ENCODE data around the gene TNC. TPM values are rescaled to one million over a fixed set of nuclear protein-coding genes. Genes with fewer than 3 reads are reported as not detected.

TNC gene
- total RNA-seq, 1 experiment from 2014 or later = 5.7 TPM

GRCh38 chr9:115142090-115142489 is 24.1 kb upstream of the TNC start:
- no TSS peak for BruUV-seq (replicated peaks)
- Histone ChIP-seq H3K36me3 (ENCODE audit: control insufficient read depth, insufficient read depth, low read length) (no peaks in the 10 kb centered on the region), H3K27me3 (ENCODE audit: control insufficient read depth, insufficient read depth, low read length) (no peaks in the 10 kb centered on the region), H3K9me3 (ENCODE audit: control insufficient read depth, insufficient read depth, low read depth, low read length) (no peaks in the 10 kb centered on the region), H3K4me3 (ENCODE audit: low read depth in 2 of 2, low read length in 2 of 2) (no peak overlapping the region), H3K27ac (ENCODE audit: low read length) (no peak overlapping the region), H3K4me1 (ENCODE audit: control insufficient read depth, insufficient read depth, low read length) (no peaks in the 10 kb centered on the region)
- ChIA-PET POLR2A (no interaction called here), CTCF (no interaction called here)
- no peak for TF ChIP-seq TCF7L2 (IDR thresholded peaks at IDR 0.05; ENCODE audit: low read depth, low read length)
- no peak for TF ChIP-seq CTCF (IDR thresholded peaks at IDR 0.05)
- in situ Hi-C loops (cut with HindIII; ENCODE audit: low pct_unique_long_range_greater_than_20kb, low sequenced_read_pairs) (no loop called here), intact Hi-C loops (cut with micrococcal nuclease; ENCODE audit: unreplicated experiment) (no loop called here)
- DNase-seq (ENCODE audit: low read depth, low spot score) = no peak
- no peak for ATAC-seq

GRCh38 chr9:115141612-115142011 is 23.7 kb upstream of the TNC start:
- H3K4me1 ChIP-seq (ENCODE audit: control insufficient read depth, insufficient read depth, low read length) = no peaks in the 10 kb centered on the region
- no peak overlapping the region for H3K4me3 ChIP-seq (ENCODE audit: low read depth in 2 of 2, low read length in 2 of 2)
- H3K27me3 ChIP-seq (ENCODE audit: control insufficient read depth, insufficient read depth, low read length) = no peaks in the 10 kb centered on the region
- no peaks in the 10 kb centered on the region for H3K36me3 ChIP-seq (ENCODE audit: control insufficient read depth, insufficient read depth, low read length)
- intact Hi-C loops (cut with micrococcal nuclease; ENCODE audit: unreplicated experiment) = no loop called here
- ChIA-PET POLR2A (no interaction called here), CTCF (no interaction called here)
- BruUV-seq (replicated peaks) = no TSS peak
- H3K9me3 ChIP-seq (ENCODE audit: control insufficient read depth, insufficient read depth, low read depth, low read length) = no peaks in the 10 kb centered on the region
- DNase-seq (ENCODE audit: low read depth, low spot score) = no peak
- no peak for ATAC-seq
- TF ChIP-seq TCF7L2 (IDR thresholded peaks at IDR 0.05; ENCODE audit: low read depth, low read length) (no peak), CTCF (IDR thresholded peaks at IDR 0.05) (no peak), SIN3A (IDR thresholded peaks at IDR 0.05; ENCODE audit: borderline replicate concordance, insufficient read depth, low read depth, low read length) (no peak), POLR2AphosphoS5 (IDR thresholded peaks at IDR 0.05; ENCODE audit: low read depth, low read length) (no peak), REST (IDR thresholded peaks at IDR 0.05; ENCODE audit: insufficient read depth in 1 of 2, low read depth in 2 of 2, low read length in 1 of 2) (no peak)
- H3K27ac ChIP-seq (ENCODE audit: low read length) = no peak overlapping the region
- in situ Hi-C loops (cut with HindIII; ENCODE audit: low pct_unique_long_range_greater_than_20kb, low sequenced_read_pairs) = no loop called here

- no peak for ATAC-seq
- in situ Hi-C loops (cut with HindIII; ENCODE audit: low pct_unique_long_range_greater_than_20kb, low sequenced_read_pairs) = no loop called here
- BruUV-seq (replicated peaks) = no TSS peak
- intact Hi-C loops (cut with micrococcal nuclease; ENCODE audit: unreplicated experiment) = no loop called here
- Histone ChIP-seq H3K36me3 (ENCODE audit: control insufficient read depth, insufficient read depth, low read length) (no peaks in the 10 kb centered on the region), H3K27me3 (ENCODE audit: control insufficient read depth, insufficient read depth, low read length) (no peaks in the 10 kb centered on the region), H3K27ac (ENCODE audit: low read length) (no peak overlapping the region), H3K4me3 (ENCODE audit: low read depth in 2 of 2, low read length in 2 of 2) (no peak overlapping the region), H3K9me3 (ENCODE audit: control insufficient read depth, insufficient read depth, low read depth, low read length) (no peaks in the 10 kb centered on the region), H3K4me1 (ENCODE audit: control insufficient read depth, insufficient read depth, low read length) (no peaks in the 10 kb centered on the region)
- ChIA-PET CTCF (no interaction called here), POLR2A (no interaction called here)
- TF ChIP-seq TCF7L2 (IDR thresholded peaks at IDR 0.05; ENCODE audit: low read depth, low read length) (no peak), REST (IDR thresholded peaks at IDR 0.05; ENCODE audit: insufficient read depth in 1 of 2, low read depth in 2 of 2, low read length in 1 of 2) (no peak), POLR2AphosphoS5 (IDR thresholded peaks at IDR 0.05; ENCODE audit: low read depth, low read length) (no peak), SIN3A (IDR thresholded peaks at IDR 0.05; ENCODE audit: borderline replicate concordance, insufficient read depth, low read depth, low read length) (no peak), CTCF (IDR thresholded peaks at IDR 0.05) (no peak)
- DNase-seq (ENCODE audit: low read depth, low spot score) = no peak
Observed at GRCh38 chr9:115138151-115138550, 20.2 kb upstream of the TNC start.
